ENCODE results near the gene USP13.

- no peak for TF ChIP-seq TAF1 (IDR thresholded peaks at IDR 0.05; ENCODE audit: low read depth, low read length)
- TF ChIP-seq POLR2A (IDR thresholded peaks at IDR 0.05; ENCODE audit: low read depth, low read length): no peak
- no peak for TF ChIP-seq POLR2AphosphoS5 (IDR thresholded peaks at IDR 0.05; ENCODE audit: low read depth, low read length)
- TF ChIP-seq SPI1 (IDR thresholded peaks at IDR 0.05; ENCODE audit: low read depth, low read length): no peak
- TF ChIP-seq PAX5 (IDR thresholded peaks at IDR 0.05; ENCODE audit: insufficient read depth, low read length, severe bottlenecking): no peak
- TF ChIP-seq POU2F2 (IDR thresholded peaks at IDR 0.05; ENCODE audit: low read depth, low read length): no peak
Observed at GRCh38 chr3:179676081-179676480, 23.2 kb downstream of the USP13 start.

All from GM12891 (cell line).